Loucy (cell line): ENCODE data around the gene NDUFB1.

Source experiments
- H2AFZ ChIP-seq: fragments of 200-600 bp; sonication (generic); 2 replicates; pipeline ENCODE4 v1.6.0; 2016; ENCODE audit warnings: antibody characterized with exemption, mild to moderate bottlenecking, low read length, moderate library complexity
- H3F3A ChIP-seq: fragments of 200-600 bp; 2 replicates; pipeline ENCODE4 v1.6.0; 2016; ENCODE audit warnings: antibody characterized with exemption, low read depth, mild to moderate bottlenecking
- H3K27me3 ChIP-seq: fragments of 200-600 bp; sonication (generic); 2 replicates; pipeline ENCODE4 v1.6.1; 2014; ENCODE audit warnings: low read length, mild to moderate bottlenecking; ENCODE audit not compliant: insufficient read depth, poor library complexity, severe bottlenecking
- H3K36me3 ChIP-seq: fragments of 200-600 bp; sonication (generic); 2 replicates; pipeline ENCODE4 v1.6.1; 2016; ENCODE audit warnings: low read length; ENCODE audit not compliant: insufficient read depth
- H3K4me1 ChIP-seq: fragments of 200-600 bp; sonication (generic); 2 replicates; pipeline ENCODE4 v1.5.1; 2014; ENCODE audit warnings: low read length, mild to moderate bottlenecking; ENCODE audit not compliant: insufficient read depth, poor library complexity, severe bottlenecking
- H3K4me2 ChIP-seq: fragments of 200-600 bp; sonication (generic); 2 replicates; pipeline ENCODE4 v1.6.0; 2014; ENCODE audit warnings: antibody characterized with exemption, low read length, low read depth, mild to moderate bottlenecking; ENCODE audit not compliant: poor library complexity, severe bottlenecking
- H3K4me3 ChIP-seq: fragments of 200-600 bp; sonication (generic); 2 replicates; pipeline ENCODE4 v1.5.1; 2014; ENCODE audit warnings: low read length, mild to moderate bottlenecking, mixed read lengths; ENCODE audit not compliant: poor library complexity, severe bottlenecking
- H3K79me2 ChIP-seq: fragments of 200-600 bp; sonication (generic); 2 replicates; pipeline ENCODE4 v1.6.1; 2014; ENCODE audit warnings: low read length; ENCODE audit not compliant: insufficient read depth
- H3K9ac ChIP-seq: fragments of 200-600 bp; sonication (generic); 2 replicates; pipeline ENCODE4 v1.6.0; 2014; ENCODE audit warnings: mild to moderate bottlenecking, low read depth, low read length, moderate library complexity; ENCODE audit not compliant: poor library complexity, severe bottlenecking
- H3K9me2 ChIP-seq: fragments of 200-600 bp; sonication (generic); replicated peaks from 2 replicates; pipeline ENCODE4 v1.6.1; 2016; ENCODE audit warnings: low read depth, low read length, mixed read lengths
- H3K9me3 ChIP-seq: fragments of 200-600 bp; sonication (generic); 2 replicates; pipeline ENCODE4 v1.6.1; 2014; ENCODE audit warnings: mild to moderate bottlenecking, antibody characterized with exemption, low read length, low read depth; ENCODE audit not compliant: insufficient read depth
- H4K20me1 ChIP-seq: fragments of 200-600 bp; sonication (generic); 2 replicates; pipeline ENCODE4 v1.6.0; 2014; ENCODE audit warnings: antibody characterized with exemption, low read length, mild to moderate bottlenecking; ENCODE audit not compliant: insufficient read depth, poor library complexity, severe bottlenecking
- CTCF ChIP-seq: fragments of 200-600 bp; sonication (generic); conservative IDR thresholded peaks from 2 replicates; pipeline ENCODE4 v1.5.1; 2014; ENCODE audit warnings: mild to moderate bottlenecking, antibody characterized with exemption, low read length
- EZH2phosphoT487 ChIP-seq: fragments of 200-600 bp; IDR thresholded peaks from 2 replicates; pipeline ENCODE4 v1.6.1; 2018; ENCODE audit warnings: antibody characterized with exemption, mild to moderate bottlenecking, moderate library complexity, borderline replicate concordance

Gene NDUFB1

GRCh38 chr14:92121207-92121669, 268 bp downstream of the NDUFB1 start:
- Histone ChIP-seq H4K20me1 (no peaks in the 10 kb centered on the region), H3K9me3 (no peaks in the 10 kb centered on the region), H3K4me1 (peaks cover 36% of the 10 kb centered on the region), H3K27me3 (no peaks in the 10 kb centered on the region), H3F3A (no peaks in the 10 kb centered on the region), H3K9ac (peak overlapping the region; percentile 90), H3K4me2 (peak overlapping the region; percentile 83), H2AFZ (peak overlapping the region; percentile 91), H3K36me3 (no peaks in the 10 kb centered on the region), H3K4me3 (peak overlapping the region; percentile 85), H3K79me2 (peaks cover 66% of the 10 kb centered on the region), H3K9me2 (no peaks in the 10 kb centered on the region)
- TF ChIP-seq CTCF: no peak
- TF ChIP-seq EZH2phosphoT487: no peak

- H3K9me2 ChIP-seq: no peaks in the 10 kb centered on the region
- H3K9ac ChIP-seq: no peak overlapping the region
- H3K36me3 ChIP-seq: no peaks in the 10 kb centered on the region
- H3K79me2 ChIP-seq: peaks cover 17% of the 10 kb centered on the region
- H3K4me3 ChIP-seq: no peak overlapping the region
- H3K4me1 ChIP-seq: peaks cover 12% of the 10 kb centered on the region
- H2AFZ ChIP-seq: no peak overlapping the region
- no peaks in the 10 kb centered on the region for H3K9me3 ChIP-seq
- TF ChIP-seq CTCF (no peak), EZH2phosphoT487 (no peak)
- H3K27me3 ChIP-seq: no peaks in the 10 kb centered on the region
- no peaks in the 10 kb centered on the region for H3F3A ChIP-seq
- H4K20me1 ChIP-seq: peaks cover 12% of the 10 kb centered on the region
- H3K4me2 ChIP-seq: no peak overlapping the region
Observed at GRCh38 chr14:92109490-92109889, 12.0 kb downstream of the NDUFB1 start.

- Histone ChIP-seq H3K36me3 (no peaks in the 10 kb centered on the region), H2AFZ (peak overlapping the region; percentile 76), H3K9ac (no peak overlapping the region), H3K27me3 (no peaks in the 10 kb centered on the region), H3K79me2 (peaks cover 26% of the 10 kb centered on the region), H3K4me2 (peak overlapping the region; percentile 44), H3K4me3 (no peak overlapping the region), H3K4me1 (peaks cover 12% of the 10 kb centered on the region), H3K9me3 (no peaks in the 10 kb centered on the region), H3F3A (no peaks in the 10 kb centered on the region), H3K9me2 (no peaks in the 10 kb centered on the region), H4K20me1 (peaks cover 16% of the 10 kb centered on the region)
- TF ChIP-seq EZH2phosphoT487 (no peak), CTCF (no peak)
Observed at GRCh38 chr14:92108345-92109254, 12.9 kb downstream of the NDUFB1 start.
